K562 (cell line): ENCODE data around the gene ARMH3. TPM values are rescaled to one million over a fixed set of nuclear protein-coding genes. Genes with fewer than 3 reads are reported as not detected.
A peak's percentile ranks its signal among the peaks of the same experiment; 100 is the strongest.

Experiments
- ATAC-seq: fragments of 200-7000 bp; cut with Tn5 transposase; 3 replicates; pipeline ENCODE4 v1.9.1; 2020; ENCODE audit warnings: moderate library complexity
- BruUV-seq: library from RNA; stranded (reverse); fragments of 400-500 nt; replicated peaks from 2 replicates; lab custom pipeline; 2021; lab: Mats Ljungman, UMichigan
- CTCF ChIA-PET: fragments of 300-600 bp; formaldehyde crosslinking; extraction: SDS; loops from one replicate; lab custom pipeline; 2021; ENCODE audit warnings: low intra/inter-chr PET ratio; lab: Yijun Ruan, JAX
- POLR2A ChIA-PET: fragments of 300-600, 350-650 bp; sonication (Branson Sonifier 250); formaldehyde crosslinking; extraction: SDS; loops from one replicate; lab custom pipeline; 2021; ENCODE audit warnings: antibody characterized with exemption, inconsistent platforms; lab: Yijun Ruan, JAX
- DNase-seq, 4 experiments: peaks; one replicate each; pipeline versions ENCODE4 v3.0.0 to v3.0.0-alpha.2; 2011 to 2018; ENCODE audit warnings: low spot score in 3 of 4, mixed read lengths in 3 of 4; ENCODE audit errors: extremely low read depth in 1 of 4
- FAIRE-seq: peaks from 2 replicates; lab custom pipeline; 2011; peaks lifted over from hg19 to GRCh38; lab: Jason Lieb, UNC
- H2AFZ ChIP-seq: 2 replicates; pipeline ENCODE4 v1.6.0; 2011; ENCODE audit warnings: low read depth, low read length, control low read depth, inconsistent platforms
- H3K27ac ChIP-seq: fragments of 200-600 bp; 3 replicates; pipeline ENCODE4 v1.8.0; 2011; ENCODE audit warnings: low read depth, mild to moderate bottlenecking, control low read depth, inconsistent platforms, low read length, moderate library complexity, mixed read lengths; ENCODE audit errors: extremely low read depth
- H3K27me3 ChIP-seq, 2 experiments: fragments of 300-600 bp in 1 of 2; 2 replicates in 1 of 2; 3 replicates in 1 of 2; pipeline versions ENCODE4 v1.6.0 to v1.8.0; 2011; ENCODE audit warnings: inconsistent platforms in 2 of 2, low read length in 2 of 2, mild to moderate bottlenecking in 1 of 2, mixed read lengths in 1 of 2, moderate library complexity in 1 of 2; ENCODE audit not compliant: control insufficient read depth in 2 of 2, insufficient read depth in 2 of 2
- H3K36me3 ChIP-seq: fragments of 300-600 bp; 3 replicates; pipeline ENCODE4 v1.8.0; 2011; ENCODE audit warnings: mild to moderate bottlenecking, low read length, inconsistent platforms; ENCODE audit not compliant: control insufficient read depth, insufficient read depth
- H3K4me1 ChIP-seq, 2 experiments: fragments of 200-600 bp in 1 of 2; replicated peaks in 1 of 2; 2 replicates in 1 of 2; 3 replicates in 1 of 2; pipeline versions ENCODE4 v1.5.1 to v1.8.0; 2011; ENCODE audit warnings: inconsistent platforms in 2 of 2, low read length in 2 of 2, mild to moderate bottlenecking in 1 of 2, mixed read lengths in 1 of 2, moderate library complexity in 1 of 2; ENCODE audit not compliant: control insufficient read depth in 2 of 2, insufficient read depth in 2 of 2
- H3K4me2 ChIP-seq: 2 replicates; pipeline ENCODE4 v1.6.1; 2011; ENCODE audit warnings: low read length, control low read depth, inconsistent platforms, mixed read lengths; ENCODE audit not compliant: insufficient read depth
- H3K4me3 ChIP-seq: fragments of 200-600 bp; sonication (generic), shearing (Covaris generic); 2 replicates; pipeline ENCODE4 v1.5.1; 2016; ENCODE audit warnings: control low read depth, inconsistent platforms
- H3K79me2 ChIP-seq: fragments of 200-600 bp; 3 replicates; pipeline ENCODE4 v1.8.0; 2011; ENCODE audit warnings: low read length, inconsistent platforms; ENCODE audit not compliant: control insufficient read depth, insufficient read depth
- H3K9ac ChIP-seq, 2 experiments: 2 replicates each; pipeline versions ENCODE4 v1.6.0 to v1.6.1; 2011; ENCODE audit warnings: low read depth in 2 of 2, low read length in 2 of 2, control low read depth in 1 of 2, inconsistent platforms in 1 of 2, mild to moderate bottlenecking in 1 of 2, mixed read lengths in 1 of 2; ENCODE audit not compliant: insufficient read depth in 1 of 2
- H3K9me1 ChIP-seq: one replicate; pipeline ENCODE4 v1.6.0; 2011; ENCODE audit warnings: inconsistent platforms, mild to moderate bottlenecking, low read length, moderate library complexity; ENCODE audit not compliant: control insufficient read depth, insufficient read depth
- H3K9me3 ChIP-seq: replicated peaks from 2 replicates; pipeline ENCODE4 v1.5.1; 2011; ENCODE audit warnings: low read depth, low read length, inconsistent platforms; ENCODE audit not compliant: control insufficient read depth, insufficient read depth
- H4K20me1 ChIP-seq: replicated peaks from 2 replicates; pipeline ENCODE4 v1.6.1; 2011; ENCODE audit warnings: low read length, inconsistent platforms, mixed read lengths; ENCODE audit not compliant: control insufficient read depth, insufficient read depth
- CC2D1A ChIP-seq: fragments of 450-650 bp; IDR thresholded peaks from 2 replicates; pipeline ENCODE4 v1.6.1; 2017; ENCODE audit warnings: mild to moderate bottlenecking
- HDAC1 ChIP-seq, 2 experiments: fragments of 450-650 bp; IDR thresholded peaks; 2 replicates each; pipeline ENCODE4 v1.6.1; 2016 to 2017; ENCODE audit warnings: inconsistent platforms in 1 of 2, mild to moderate bottlenecking in 1 of 2, moderate library complexity in 1 of 2
- SIN3A ChIP-seq, 2 experiments: fragments of 150-350 bp in 1 of 2; IDR thresholded peaks; 2 replicates each; pipeline ENCODE4 v1.6.1; 2011 to 2016; ENCODE audit warnings: borderline replicate concordance in 2 of 2, low read depth in 2 of 2, low read length in 2 of 2, mild to moderate bottlenecking in 2 of 2, moderate library complexity in 2 of 2; ENCODE audit not compliant: control insufficient read depth in 1 of 2
- TFAM ChIP-seq: fragments of 250-450 bp; sonication (Bioruptor Pico); conservative IDR thresholded peaks from 2 replicates; pipeline ENCODE4 v1.5.0; 2021; ENCODE audit warnings: mild to moderate bottlenecking, moderate library complexity
- ZBTB11 ChIP-seq, 3 experiments: fragments of 200-800 bp in 1 of 3; fragments of 250-450 bp in 1 of 3; fragments of 450-650 bp in 1 of 3; sonication (Bioruptor Pico) in 1 of 3; sonication (Bioruptor generic) in 1 of 3; formaldehyde crosslinking in 1 of 3; IDR thresholded peaks; 2 replicates each; pipeline versions ENCODE4 v1.6.1 to v1.8.0; 2016 to 2022; ENCODE audit warnings: mild to moderate bottlenecking in 2 of 3, missing genetic modification characterization in 2 of 3, missing compliant biosample characterization in 1 of 3, moderate library complexity in 1 of 3
- ZBTB5 ChIP-seq: fragments of 450-650 bp; IDR thresholded peaks from 2 replicates; pipeline ENCODE4 v1.6.1; 2017; ENCODE audit warnings: antibody characterized with exemption
- ZNF511 ChIP-seq: sonication (generic); formaldehyde crosslinking; IDR thresholded peaks from 2 replicates; pipeline ENCODE4 v1.8.0; 2022; ENCODE audit warnings: mild to moderate bottlenecking, missing genetic modification reagents
- ZNF583 ChIP-seq: fragments of 250-450 bp; sonication (Bioruptor Pico); IDR thresholded peaks from 2 replicates; pipeline ENCODE4 v1.4.0; 2020
- ZNF696 ChIP-seq: fragments of 250-450 bp; sonication (Bioruptor Pico); conservative IDR thresholded peaks from 2 replicates; pipeline ENCODE4 v1.4.0; 2020; ENCODE audit warnings: mild to moderate bottlenecking, moderate library complexity
- WGBS: fragments of 100-300 bp; shearing (Covaris generic); methylation state at CpG from one replicate; pipeline ENCODE4 v1.1.6; 2016; ENCODE audit warnings: low coverage, mixed read lengths; ENCODE audit not compliant: insufficient coverage; ENCODE audit errors: missing lambda C conversion rate; 5-methylcytosine and 5-hydroxymethylcytosine counted together
- in situ Hi-C: fragments of 300-500 bp; cut with MboI; formaldehyde crosslinking; loops from 4 replicates; pipeline ENCODE4 v1.15.0; 2018; ENCODE audit warnings: inconsistent platforms, mixed read lengths
- intact Hi-C: fragments of 100-400 bp; cut with micrococcal nuclease; formaldehyde crosslinking; loops from 2 replicates; pipeline ENCODE4 v1.14.2; 2022
- polyA plus RNA-seq, 8 experiments: library from polyadenylated mRNA; depleted of rRNA in 4 of 8; stranded (reverse) in 5 of 8; unstranded in 3 of 8; fragments of >200 nt; fragmentation: Nextera tagmentation in 2 of 8; fragmentation: Illumina TruSeq in 1 of 8; extraction: Ambion mirVana in 2 of 8; extraction: Trizol in 1 of 8; gene quantifications; 2 replicates each; pipeline versions ENCODE4 v1.2.1 to v1.2.3, GENCODE V29; 2011 to 2014; ENCODE audit warnings: inconsistent platforms in 1 of 8, missing spikeins in 1 of 8
- total RNA-seq, 7 experiments: library from RNA; depleted of rRNA in 6 of 7; stranded (reverse); fragments of >200 nt in 6 of 7; fragmentation: Illumina TruSeq in 2 of 7; extraction: Trizol in 2 of 7; gene quantifications; 2 replicates each; pipeline versions ENCODE4 v1.2.1 to v1.2.3, GENCODE V29; 2011 to 2021; ENCODE audit warnings: low replicate concordance in 1 of 7

Gene ARMH3
- total and polyA plus RNA-seq, 9 of the 15 experiments (the other 6 are each of a cell fraction or from before 2014, with no cell fraction given), result 0.29 to 0.73 TPM; not detected in 7

GRCh38 chr10:101830322-101831168 lies 225.4 kb downstream of the ARMH3 start:
- Histone ChIP-seq H3K4me1 (peaks cover 46 to 47% of the 10 kb centered on the region in 2 experiments), H3K79me2 (peaks cover 16% of the 10 kb centered on the region), H2AFZ (peak overlapping the region; percentile 80), H3K9ac (peak overlapping the region; percentile 51 to 88; a peak in 3 of 4 replicates), H3K36me3 (peaks cover 30% of the 10 kb centered on the region; the same call in 2 of the 3 replicates), H3K4me2 (peak overlapping the region; percentile 83), H3K9me1 (peaks cover 9% of the 10 kb centered on the region), H3K27me3 (no peaks in the 10 kb centered on the region), H3K9me3 (no peaks in the 10 kb centered on the region), H3K4me3 (peak overlapping the region; percentile 38), H4K20me1 (0 out of 2 replicates have a peak, but pooled peaks cover 8% of the 10 kb centered on the region), H3K27ac (peak overlapping the region; percentile 67)
- ATAC-seq, result peak; percentile 90
- ChIA-PET CTCF (no interaction called here), POLR2A (interaction anchor here (0.5 to 3.7 kb wide), 3 partner anchors 13 to 860 kb away, joined by 3 to 19 read pairs (median 3); partner anchors contain the start of gene OGA)
- DNase-seq, result peak; percentile 84 to 92 (median 89)
- in situ Hi-C loops, result loop anchor here (25.0 kb wide), 4 partner anchors 532 to 782 kb away; partner anchors contain the start of genes ACTR1A, CUEDC2 and SUFU
- no TSS peak for BruUV-seq
- 6% methylated on average over 27 of the region's 56 CpGs for WGBS
- peak; percentile 95 for FAIRE-seq
- intact Hi-C loops, result no loop called here
- no peak for TF ChIP-seq CC2D1A
- TF ChIP-seq ZBTB5, result peak; percentile 42; the same call in 1 of the 2 replicates
- 0 out of 2 replicates have a peak, but pooled peaks have one; percentile 14 for TF ChIP-seq ZNF583
- TF ChIP-seq HDAC1 (IDR thresholded peaks at IDR 0.05), result peak in 1 of 2 experiments; percentile 99; a peak in 3 of 4 replicates
- TF ChIP-seq ZNF696, result no peak
- peak; percentile 62 to 71; a peak in 3 of 4 replicates for TF ChIP-seq SIN3A (IDR thresholded peaks at IDR 0.05; ENCODE audit: borderline replicate concordance in 2 of 2, control insufficient read depth in 1 of 2, low read depth in 2 of 2, low read length in 2 of 2)
- TF ChIP-seq ZNF511 (CRISPR knock-in tag), result peak; percentile 63; the same call in 1 of the 2 replicates
- TF ChIP-seq TFAM, result no peak
- peak in 1 of 3 experiments; percentile 74; a peak in 2 of 6 replicates for TF ChIP-seq ZBTB11 (CRISPR knock-in tag; IDR thresholded peaks at IDR 0.05)
